GM19452 (cell line): ENCODE results near the gene IDH3G.
"Not testable (repeated sequence)": the region's sequence is repeated elsewhere in the genome, so short reads cannot be mapped to it uniquely, and the experiment has no call there.

Source experiments
- ATAC-seq: cut with Tn5 transposase; IDR thresholded peaks from one replicate; pipeline ENCODE4 v1.9.1; 2021; ENCODE audit not compliant: unreplicated experiment

Gene IDH3G

GRCh38 chrX:153763298-153763932, 30.8 kb downstream of the IDH3G start:
- ATAC-seq, result no peak

- ATAC-seq, result no peak
Observed at GRCh38 chrX:153762626-153763173, 31.5 kb downstream of the IDH3G start.

- ATAC-seq, result no peak
Observed at GRCh38 chrX:153761863-153762262, 32.3 kb downstream of the IDH3G start.

- ATAC-seq, result no peak
Observed at GRCh38 chrX:153755136-153755535, 39.0 kb downstream of the IDH3G start.

GRCh38 chrX:153750127-153750774, 43.9 kb downstream of the IDH3G start:
- no peak for ATAC-seq

GRCh38 chrX:153749017-153749416, 45.2 kb downstream of the IDH3G start:
- not testable (repeated sequence) for ATAC-seq

- ATAC-seq, result not testable (repeated sequence)
Observed at GRCh38 chrX:153746991-153747390, 47.2 kb downstream of the IDH3G start.

GRCh38 chrX:153746359-153746758, 47.8 kb downstream of the IDH3G start:
- ATAC-seq, result no peak

- ATAC-seq, result not testable (repeated sequence)
Observed at GRCh38 chrX:153745067-153745433, 49.1 kb downstream of the IDH3G start.

GRCh38 chrX:153744210-153745066, 49.7 kb downstream of the IDH3G start:
- no peak for ATAC-seq

- ATAC-seq, result not testable (repeated sequence)
Observed at GRCh38 chrX:153743468-153744209, 50.5 kb downstream of the IDH3G start.

- ATAC-seq, result not testable (repeated sequence)
Observed at GRCh38 chrX:153742796-153743467, 51.2 kb downstream of the IDH3G start.

GRCh38 chrX:153742111-153742510, 52.1 kb downstream of the IDH3G start:
- ATAC-seq, result not testable (repeated sequence)

GRCh38 chrX:153741446-153741845, 52.7 kb downstream of the IDH3G start:
- ATAC-seq, result no peak

GRCh38 chrX:153740631-153741222, 53.4 kb downstream of the IDH3G start:
- no peak for ATAC-seq

- ATAC-seq, result no peak
Observed at GRCh38 chrX:153739754-153740486, 54.3 kb downstream of the IDH3G start.

- ATAC-seq, result no peak
Observed at GRCh38 chrX:153738056-153738605, 56.0 kb downstream of the IDH3G start.

GRCh38 chrX:153736871-153737441, 57.2 kb downstream of the IDH3G start:
- no peak for ATAC-seq
